GM21737 (cell line): ENCODE measurements around the gene FAM234A.
"Not testable (repeated sequence)": the region's sequence is repeated elsewhere in the genome, so short reads cannot be mapped to it uniquely, and the experiment has no call there.

Source experiments
- ATAC-seq: cut with Tn5 transposase; IDR thresholded peaks from one replicate; pipeline ENCODE4 v1.9.1; 2021; ENCODE audit warnings: mild to moderate bottlenecking, moderate library complexity; ENCODE audit not compliant: unreplicated experiment

FAM234A gene

GRCh38 chr16:229731-230281 is 4.8 kb upstream of the FAM234A start:
- ATAC-seq = no peak

- not testable (repeated sequence) for ATAC-seq
Measured at GRCh38 chr16:230351-230750, 4.3 kb upstream of the FAM234A start.

DNA sequence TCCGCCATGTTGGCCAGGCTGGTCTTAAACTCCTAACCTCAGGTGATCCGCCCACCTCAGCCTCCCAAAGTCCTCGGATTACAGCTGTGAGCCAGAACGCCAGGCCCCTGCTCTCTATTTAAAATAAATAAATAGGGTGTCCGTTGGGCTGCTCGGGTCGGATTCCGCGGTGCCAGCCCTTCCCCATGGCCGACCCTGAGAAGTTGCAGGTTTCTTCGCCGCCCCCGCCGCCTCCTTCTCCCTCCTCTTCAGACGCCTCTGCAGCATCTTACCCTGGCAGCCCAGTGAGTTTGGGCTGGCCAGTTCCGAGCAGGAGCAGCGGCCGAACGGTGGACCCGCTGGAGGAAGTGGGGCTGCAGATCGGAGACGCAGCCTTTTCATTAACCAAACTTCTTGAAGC is 3.7 kb upstream of the FAM234A start:
- no peak for ATAC-seq

DNA sequence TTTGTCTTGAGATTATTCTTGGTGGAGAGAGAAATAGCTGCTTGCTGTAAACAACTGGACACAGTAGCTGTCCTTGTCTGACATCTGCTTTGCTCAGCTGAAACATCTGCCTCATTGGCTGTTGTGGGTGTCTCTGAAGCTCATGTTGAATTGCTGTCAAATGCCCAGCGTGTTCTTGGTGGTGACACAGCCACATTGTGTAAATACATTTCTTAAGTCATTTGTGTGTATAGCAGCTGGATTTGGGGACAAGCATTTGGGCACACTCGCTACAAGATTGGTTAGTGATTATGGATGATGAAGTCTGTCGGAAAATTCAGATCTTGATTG is 5.3 kb downstream of the FAM234A start:
- no peak for ATAC-seq

- no peak for ATAC-seq
Measured at GRCh38 chr16:240559-240958, 5.9 kb downstream of the FAM234A start.

DNA sequence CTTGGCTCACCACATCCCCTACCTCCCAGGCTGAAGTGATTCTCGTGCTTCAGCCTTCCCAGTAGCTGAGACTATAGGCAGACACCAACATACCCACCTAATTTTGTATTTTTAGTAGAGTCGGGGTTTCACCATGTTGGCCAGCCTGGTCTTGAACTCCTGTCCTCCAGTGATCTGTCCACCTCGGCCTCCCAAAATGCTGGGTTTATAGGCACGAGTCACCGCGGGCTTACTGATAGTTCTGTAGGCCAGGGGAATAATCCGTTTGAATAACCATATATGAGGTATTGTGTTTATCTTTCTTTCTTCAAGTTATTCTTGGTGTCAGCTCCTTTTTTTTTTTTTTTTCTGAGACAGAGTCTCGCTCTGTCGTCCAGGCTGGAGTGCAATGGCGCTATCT is 7.7 kb downstream of the FAM234A start:
- no peak for ATAC-seq

- no peak for ATAC-seq
Measured at GRCh38 chr16:243348-243747, 8.7 kb downstream of the FAM234A start.

GRCh38 chr16:245105-245504 is 10.5 kb downstream of the FAM234A start:
- ATAC-seq = no peak

DNA sequence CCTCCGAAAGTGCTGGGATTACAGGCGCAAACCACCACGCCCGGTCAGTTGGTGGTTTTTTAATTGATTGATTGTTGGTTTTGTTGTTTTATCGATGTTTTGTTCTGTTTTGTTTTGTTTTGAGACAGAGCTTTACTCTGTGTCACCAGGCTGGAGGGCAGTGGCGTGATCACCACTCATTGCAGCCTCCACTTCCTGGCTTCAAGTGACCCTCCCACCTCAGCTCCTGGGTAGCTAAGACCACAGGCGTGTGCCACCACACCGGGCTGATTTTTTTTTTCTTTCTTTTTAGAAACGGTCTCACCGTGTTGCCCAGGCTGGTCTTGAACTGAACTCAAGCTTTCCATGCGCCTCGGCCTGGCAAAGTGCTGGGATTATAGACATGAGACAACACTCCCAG is 12.4 kb downstream of the FAM234A start:
- no peak for ATAC-seq

GRCh38 chr16:249431-249830 is 14.8 kb downstream of the FAM234A start:
- no peak for ATAC-seq

DNA sequence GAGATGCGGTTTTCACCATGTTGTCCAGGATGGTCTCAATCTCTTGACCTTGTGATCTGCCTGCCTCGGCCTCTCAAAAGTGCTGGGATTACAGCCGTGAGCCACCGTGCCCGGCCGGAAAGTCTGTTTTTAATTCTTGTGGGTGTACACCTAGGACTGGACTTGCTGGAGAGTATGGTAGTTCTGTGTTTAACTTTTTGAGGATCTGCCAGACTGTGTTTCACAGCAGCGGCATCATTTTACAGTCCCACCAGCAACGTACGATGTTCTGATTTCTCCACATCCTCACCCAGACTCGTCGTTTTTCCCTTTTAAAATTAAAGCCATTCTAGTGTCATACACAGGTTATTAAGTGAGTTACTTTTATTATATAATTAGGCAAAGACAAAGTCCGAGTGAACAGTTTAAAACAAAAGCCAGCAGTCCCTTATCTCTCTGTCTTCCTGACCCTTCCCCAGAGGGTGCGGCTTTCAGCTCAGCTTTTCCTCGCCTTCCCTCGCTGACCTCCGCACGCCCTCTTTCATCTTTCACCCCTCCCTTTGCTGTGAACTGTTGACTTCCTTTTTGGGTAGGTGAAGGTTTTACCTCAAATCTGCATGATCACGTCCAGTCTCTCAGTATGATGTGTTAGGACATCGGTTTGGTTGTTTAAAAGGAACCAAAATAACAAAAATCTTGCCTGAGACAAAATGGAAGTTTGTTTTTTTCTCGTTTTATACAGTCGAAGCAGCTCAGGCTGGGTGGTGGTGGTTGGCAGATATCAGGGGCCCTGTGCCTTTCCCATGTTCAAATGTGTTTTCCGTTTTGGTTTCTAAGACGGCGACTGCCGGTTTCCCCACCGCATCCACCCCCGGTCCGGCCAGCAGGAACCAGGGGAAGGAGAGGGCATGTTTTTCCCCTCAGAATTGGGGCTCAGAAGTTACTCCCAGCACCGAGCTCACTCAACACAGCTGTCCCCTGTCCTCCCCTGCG is 18.0 kb downstream of the FAM234A start:
- no peak for ATAC-seq

DNA sequence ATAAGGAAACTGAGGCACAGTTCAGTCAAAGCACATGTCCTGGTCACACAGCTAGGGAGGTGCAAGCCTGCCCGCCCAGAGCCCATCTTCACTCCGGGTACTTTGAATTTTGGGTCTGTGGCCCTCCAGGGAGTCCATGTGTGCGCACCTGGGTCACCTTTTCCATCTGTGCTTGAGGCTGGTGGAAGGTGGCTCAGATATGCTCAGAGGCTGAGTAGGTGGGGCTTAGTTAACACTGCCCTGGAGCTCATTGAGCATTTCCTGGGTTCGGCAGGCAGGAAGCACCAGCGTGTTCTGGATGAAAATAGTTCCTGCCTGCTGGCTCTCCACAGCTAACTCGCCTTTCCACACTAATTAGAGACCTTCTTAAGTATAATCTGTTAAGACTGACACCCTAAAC is 19.2 kb downstream of the FAM234A start:
- ATAC-seq = no peak

- ATAC-seq = no peak
Measured at GRCh38 chr16:254461-254860, 19.8 kb downstream of the FAM234A start.

DNA sequence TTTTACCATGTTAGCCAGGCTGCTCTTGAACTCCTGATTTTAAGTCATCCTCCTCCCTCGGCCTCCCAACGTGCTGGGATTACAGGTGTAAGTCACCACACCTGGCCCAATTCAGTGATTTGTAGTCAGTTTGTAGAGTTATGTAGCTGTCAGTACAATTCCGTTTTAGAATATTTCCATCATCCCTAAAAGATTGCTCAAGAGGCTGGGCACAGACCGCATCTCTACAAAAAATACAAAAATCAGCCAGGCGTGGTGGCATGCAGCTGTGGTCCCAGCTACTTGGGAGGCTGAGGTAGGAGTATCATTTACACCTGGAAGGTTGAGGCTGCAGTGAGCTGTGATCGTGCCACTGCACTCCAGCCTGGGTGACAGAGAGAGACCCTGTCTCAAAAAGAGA is 20.6 kb downstream of the FAM234A start:
- no peak for ATAC-seq

DNA sequence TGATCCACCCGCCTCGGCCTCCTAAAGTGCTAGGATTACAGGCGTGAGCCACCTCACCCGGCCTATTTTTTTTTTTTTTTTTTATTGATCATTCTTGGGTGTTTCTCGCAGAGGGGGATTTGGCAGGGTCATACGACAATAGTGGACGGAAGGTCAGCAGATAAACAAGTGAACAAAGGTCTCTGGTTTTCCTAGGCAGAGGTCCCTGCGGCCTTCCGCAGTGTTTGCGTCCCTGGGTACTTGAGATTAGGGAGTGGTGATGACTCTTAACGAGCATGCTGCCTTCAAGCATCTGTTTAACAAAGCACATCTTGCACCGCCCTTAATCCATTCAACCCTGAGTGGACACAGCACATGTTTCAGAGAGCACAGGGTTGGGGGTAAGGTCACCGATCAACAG is 23.5 kb downstream of the FAM234A start:
- ATAC-seq = not testable (repeated sequence)

DNA sequence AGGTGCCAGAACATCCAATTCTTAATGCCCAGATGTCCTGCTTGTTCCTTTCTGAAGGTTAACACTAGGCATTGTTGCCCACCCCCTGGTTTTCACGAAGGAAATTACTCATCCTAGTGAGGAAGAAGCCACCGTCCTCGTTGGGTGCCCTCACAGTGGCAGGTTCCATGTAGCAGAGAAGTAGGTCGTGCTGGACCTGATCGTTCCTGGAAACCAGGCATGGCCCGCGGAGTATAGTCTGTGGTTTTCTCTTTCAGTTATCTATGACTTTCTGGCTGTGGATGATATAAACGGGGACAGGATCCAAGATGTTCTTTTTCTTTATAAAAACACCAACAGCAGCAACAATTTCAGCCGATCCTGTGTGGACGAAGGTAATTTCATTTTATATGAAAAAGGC is 24.6 kb downstream of the FAM234A start:
- no peak for ATAC-seq

DNA sequence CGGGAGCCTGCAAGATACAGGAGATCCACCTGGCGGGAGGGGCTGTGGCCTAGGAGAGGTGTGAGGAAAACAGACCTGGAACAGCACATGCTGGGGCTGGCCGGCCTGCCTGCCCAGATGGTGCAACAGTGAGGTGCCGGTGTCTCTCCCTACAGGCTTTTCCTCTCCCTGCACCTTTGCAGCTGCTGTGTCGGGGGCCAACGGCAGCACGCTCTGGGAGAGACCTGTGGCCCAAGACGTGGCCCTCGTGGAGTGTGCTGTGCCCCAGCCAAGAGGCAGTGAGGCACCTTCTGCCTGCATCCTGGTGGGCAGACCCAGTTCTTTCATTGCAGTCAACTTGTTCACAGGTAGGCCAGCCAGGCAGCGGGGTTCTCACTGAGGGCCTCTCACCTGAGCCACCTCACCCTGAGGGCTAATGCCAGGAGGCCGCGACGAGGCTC is 25.2 kb downstream of the FAM234A start:
- no peak for ATAC-seq

GRCh38 chr16:260326-260725 is 25.7 kb downstream of the FAM234A start:
- no peak for ATAC-seq

DNA sequence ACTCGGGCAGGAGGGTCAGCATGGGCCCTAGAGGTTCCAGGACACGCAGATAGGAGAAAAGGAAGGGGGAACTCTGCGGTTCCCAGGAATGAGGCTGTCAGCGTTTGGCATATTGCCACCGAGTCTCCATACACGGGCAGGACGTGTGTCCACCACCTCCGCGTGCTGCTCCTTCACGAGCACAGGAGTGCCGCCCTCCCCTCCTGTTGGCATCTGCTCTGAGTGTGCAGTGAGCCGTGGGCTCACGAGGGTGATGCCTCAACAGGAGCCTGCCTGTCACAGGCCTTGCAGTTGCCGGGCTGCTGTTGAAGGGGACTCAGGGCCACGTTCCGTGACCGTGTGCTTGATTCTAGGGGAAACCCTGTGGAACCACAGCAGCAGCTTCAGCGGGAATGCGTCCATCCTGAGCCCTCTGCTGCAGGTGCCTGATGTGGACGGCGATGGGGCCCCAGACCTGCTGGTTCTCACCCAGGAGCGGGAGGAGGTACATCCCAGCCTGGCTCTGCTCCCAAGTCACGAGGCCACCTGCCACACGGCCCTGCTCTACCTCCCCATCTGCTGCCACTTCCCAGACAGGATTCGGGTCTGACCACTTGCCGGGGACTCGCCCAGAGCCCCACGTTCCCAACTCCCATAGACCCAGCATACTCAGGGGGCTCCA is 26.5 kb downstream of the FAM234A start:
- ATAC-seq = no peak

- no peak for ATAC-seq
Measured at GRCh38 chr16:262121-262745, 27.6 kb downstream of the FAM234A start.

DNA sequence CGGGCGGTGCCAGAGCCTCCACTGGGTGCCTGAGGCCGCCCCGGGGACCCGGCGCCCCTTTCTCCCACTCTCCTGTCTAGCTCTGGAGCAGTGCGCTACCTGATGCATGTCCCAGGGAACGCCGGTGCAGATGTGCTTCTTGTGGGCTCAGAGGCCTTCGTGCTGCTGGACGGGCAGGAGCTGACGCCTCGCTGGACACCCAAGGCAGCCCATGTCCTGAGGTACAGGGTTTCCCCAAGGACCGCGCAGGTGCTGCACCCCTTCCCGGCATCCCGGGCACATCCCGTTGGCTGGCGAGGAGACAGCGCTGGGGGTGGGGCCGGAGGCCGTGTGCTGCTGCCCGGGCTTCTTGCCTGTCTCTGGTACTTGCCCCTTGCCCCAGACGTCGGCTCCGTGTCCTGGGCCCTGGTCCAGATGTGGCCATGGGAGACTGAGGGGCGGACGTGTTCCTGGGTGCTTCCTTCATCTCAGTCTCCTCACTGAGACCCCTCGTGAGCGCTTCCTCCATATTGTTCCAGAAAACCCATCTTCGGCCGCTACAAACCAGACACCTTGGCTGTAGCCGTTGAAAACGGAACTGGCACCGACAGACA is 28.7 kb downstream of the FAM234A start:
- no peak for ATAC-seq
